ENCODE results near the gene CDK2AP2.
"Not testable (repeated sequence)": the region's sequence is repeated elsewhere in the genome, so short reads cannot be mapped to it uniquely, and the experiment has no call there.

CDK2AP2 gene

GRCh38 chr11:67489203-67489884, 18.6 kb downstream of the CDK2AP2 start:
- DNase-seq: no peak

GRCh38 chr11:67486481-67487195, 21.3 kb downstream of the CDK2AP2 start:
- no peak for DNase-seq

GRCh38 chr11:67485873-67486361, 22.0 kb downstream of the CDK2AP2 start:
- DNase-seq: not testable (repeated sequence)

- no peak for DNase-seq
Observed at GRCh38 chr11:67484847-67485311, 23.1 kb downstream of the CDK2AP2 start.

- DNase-seq: peak; percentile 27
Observed at GRCh38 chr11:67483831-67484665, 23.9 kb downstream of the CDK2AP2 start.

GRCh38 chr11:67482827-67483798, 24.8 kb downstream of the CDK2AP2 start, which contains the start of gene AIP:
AIP (plus strand) TSS chr11:67483026; CDS start chr11:67483159, 133 bp downstream.
- peak; percentile 99 for DNase-seq

- DNase-seq: no peak
Observed at GRCh38 chr11:67482275-67482826, 25.6 kb downstream of the CDK2AP2 start.

GRCh38 chr11:67477344-67478050, 30.5 kb downstream of the CDK2AP2 start:
- DNase-seq: not testable (repeated sequence)

- not testable (repeated sequence) for DNase-seq
Observed at GRCh38 chr11:67476692-67477091, 31.3 kb downstream of the CDK2AP2 start.

GRCh38 chr11:67472882-67473281, 35.1 kb downstream of the CDK2AP2 start:
- DNase-seq: no peak

- DNase-seq: no peak
Observed at GRCh38 chr11:67470337-67471002, 37.5 kb downstream of the CDK2AP2 start.

GRCh38 chr11:67469508-67469811, 38.5 kb downstream of the CDK2AP2 start:
- DNase-seq: no peak

GRCh38 chr11:67468759-67469507, 39.0 kb downstream of the CDK2AP2 start, which contains the start of gene TMEM134:
TMEM134 (minus strand) TSS chr11:67469251; CDS start chr11:67469192, 59 bp downstream.
- peak; percentile 97 for DNase-seq

GRCh38 chr11:67468456-67468758, 39.6 kb downstream of the CDK2AP2 start:
- DNase-seq: no peak

GRCh38 chr11:67468056-67468455, 39.9 kb downstream of the CDK2AP2 start:
- peak; percentile 41 for DNase-seq

- DNase-seq: peak; percentile 49
Observed at GRCh38 chr11:67466962-67467771, 40.8 kb downstream of the CDK2AP2 start.

- no peak for DNase-seq
Observed at GRCh38 chr11:67466367-67466766, 41.6 kb downstream of the CDK2AP2 start.

- DNase-seq: not testable (repeated sequence)
Observed at GRCh38 chr11:67465530-67465929, 42.4 kb downstream of the CDK2AP2 start.

GRCh38 chr11:67465189-67465510, 42.8 kb downstream of the CDK2AP2 start:
- peak; percentile 58 for DNase-seq

Data from NCI-H146 (cell line).